CD4-positive, alpha-beta T cell (primary cell): ENCODE measurements around the gene MPP3. TPM values are rescaled to one million over a fixed set of nuclear protein-coding genes. Genes with fewer than 3 reads are reported as not detected.

Experiments used
- ATAC-seq: fragments of 200-7000 bp; cut with Tn5 transposase; one replicate; pipeline ENCODE4 v1.10.0; 2022; ENCODE audit warnings: mild to moderate bottlenecking; ENCODE audit not compliant: poor library complexity
- CTCF ChIA-PET: fragments of 350-600 bp; sonication (Branson Sonifier 250); formaldehyde crosslinking; loops from one replicate; lab custom pipeline; 2021; ENCODE audit warnings: antibody characterized with exemption, inconsistent platforms; lab: Charles Lee
- POLR2A ChIA-PET: fragments of 350-600 bp; sonication (Branson Sonifier 250); formaldehyde crosslinking; loops from one replicate; lab custom pipeline; 2021; ENCODE audit warnings: antibody characterized with exemption, inconsistent platforms; lab: Charles Lee
- DNase-seq, 14 experiments: peaks; one replicate each; pipeline ENCODE4 v3.0.0-alpha.2; 2013 to 2020; ENCODE audit warnings: mixed read lengths in 2 of 14
- H3K27ac ChIP-seq, 2 donors: one replicate each; pipeline versions ENCODE4 v1.5.1 to v1.7.0; 2013; ENCODE audit warnings: low read length in 2 of 2, low read depth in 1 of 2, mild to moderate bottlenecking in 1 of 2
- H3K27me3 ChIP-seq, 2 experiments: 1 replicate in 1 of 2; 2 replicates in 1 of 2; pipeline versions ENCODE4 v1.6.1 to v1.7.0; 2013; ENCODE audit warnings: low read length in 2 of 2, control low read depth in 1 of 2, mild to moderate bottlenecking in 1 of 2, moderate library complexity in 1 of 2; ENCODE audit not compliant: insufficient read depth in 2 of 2, control insufficient read depth in 1 of 2
- H3K36me3 ChIP-seq: one replicate; pipeline ENCODE4 v1.6.1; 2013; ENCODE audit warnings: low read length, control low read depth; ENCODE audit not compliant: insufficient read depth
- H3K4me1 ChIP-seq: one replicate; pipeline ENCODE4 v1.6.1; 2013; ENCODE audit warnings: low read length, control low read depth; ENCODE audit not compliant: insufficient read depth
- H3K4me3 ChIP-seq: one replicate; pipeline ENCODE4 v1.5.1; 2013; ENCODE audit warnings: mild to moderate bottlenecking, low read length, moderate library complexity
- H3K9me3 ChIP-seq, 2 experiments: 1 replicate in 1 of 2; 2 replicates in 1 of 2; pipeline versions ENCODE4 v1.6.1 to v1.7.0; 2013; ENCODE audit warnings: low read length in 2 of 2, mild to moderate bottlenecking in 2 of 2, control low read depth in 1 of 2, moderate library complexity in 1 of 2; ENCODE audit not compliant: control insufficient read depth in 1 of 2, insufficient read depth in 1 of 2
- H3K27ac Mint-ChIP-seq: one replicate; pipeline ENCODE4 v1.8.0; 2020; ENCODE audit warnings: mixed read lengths
- H3K27me3 Mint-ChIP-seq: one replicate; pipeline ENCODE4 v1.8.0; 2021; ENCODE audit warnings: mixed read lengths
- H3K36me3 Mint-ChIP-seq: one replicate; pipeline ENCODE4 v1.8.0; 2021; ENCODE audit warnings: low read depth, mixed read lengths
- H3K4me1 Mint-ChIP-seq: one replicate; pipeline ENCODE4 v1.8.0; 2021; ENCODE audit warnings: low read depth, mixed read lengths
- H3K4me3 Mint-ChIP-seq: one replicate; pipeline ENCODE4 v1.8.0; 2020; ENCODE audit warnings: mild to moderate bottlenecking, mixed read lengths
- H3K9me3 Mint-ChIP-seq: one replicate; pipeline ENCODE4 v1.8.0; 2020; ENCODE audit warnings: mixed read lengths
- intact Hi-C, 2 experiments: fragments of 100-400 bp; cut with DNase I in 1 of 2; cut with micrococcal nuclease in 1 of 2; formaldehyde crosslinking; loops; one replicate each; pipeline versions ENCODE4 v1.15.1 to v1.9.0; 2023 to 2025; cut with DNase I, micrococcal nuclease
- total RNA-seq, 174 experiments: library from RNA in 2 of 174; stranded (reverse) in 2 of 174; gene quantifications; one replicate each; pipeline ENCODE4 v1.2.3 and lab custom pipeline; 2021 to 2026
- TF ChIP-seq, protein P1 (sequence below): fragments of 200-600 bp; IDR thresholded peaks from one replicate; pipeline ENCODE4 v1.8.0; 2022; ENCODE audit warnings: antibody characterized with exemption, mild to moderate bottlenecking

MPP3 gene
- total RNA-seq, 2 experiments from 2014 or later: 0.14 TPM; not detected in 1

- Histone ChIP-seq H3K9me3 (no peaks in the 10 kb centered on the region), H3K27ac (no peak overlapping the region), H3K4me1 (no peaks in the 10 kb centered on the region), H3K4me3 (no peak overlapping the region), H3K27me3 (no peaks in the 10 kb centered on the region), H3K36me3 (no peaks in the 10 kb centered on the region)
- ChIA-PET POLR2A (interaction anchor here (0.6 to 0.7 kb wide), 2 partner anchors 47 to 844 kb away, joined by 3 read pairs; partner anchors contain the start of gene DBF4B), CTCF (interaction anchor here (1.3 kb wide), 1 partner anchor 18 kb away, joined by 4 read pairs; the partner anchor contains the start of gene CD300LG)
- Mint-ChIP-seq H3K27me3 (peaks cover 26% of the 10 kb centered on the region), H3K4me3 (no peak overlapping the region), H3K9me3 (no peaks in the 10 kb centered on the region), H3K36me3 (no peaks in the 10 kb centered on the region), H3K4me1 (no peaks in the 10 kb centered on the region), H3K27ac (no peak overlapping the region)
- TF ChIP-seq, protein P1, sequence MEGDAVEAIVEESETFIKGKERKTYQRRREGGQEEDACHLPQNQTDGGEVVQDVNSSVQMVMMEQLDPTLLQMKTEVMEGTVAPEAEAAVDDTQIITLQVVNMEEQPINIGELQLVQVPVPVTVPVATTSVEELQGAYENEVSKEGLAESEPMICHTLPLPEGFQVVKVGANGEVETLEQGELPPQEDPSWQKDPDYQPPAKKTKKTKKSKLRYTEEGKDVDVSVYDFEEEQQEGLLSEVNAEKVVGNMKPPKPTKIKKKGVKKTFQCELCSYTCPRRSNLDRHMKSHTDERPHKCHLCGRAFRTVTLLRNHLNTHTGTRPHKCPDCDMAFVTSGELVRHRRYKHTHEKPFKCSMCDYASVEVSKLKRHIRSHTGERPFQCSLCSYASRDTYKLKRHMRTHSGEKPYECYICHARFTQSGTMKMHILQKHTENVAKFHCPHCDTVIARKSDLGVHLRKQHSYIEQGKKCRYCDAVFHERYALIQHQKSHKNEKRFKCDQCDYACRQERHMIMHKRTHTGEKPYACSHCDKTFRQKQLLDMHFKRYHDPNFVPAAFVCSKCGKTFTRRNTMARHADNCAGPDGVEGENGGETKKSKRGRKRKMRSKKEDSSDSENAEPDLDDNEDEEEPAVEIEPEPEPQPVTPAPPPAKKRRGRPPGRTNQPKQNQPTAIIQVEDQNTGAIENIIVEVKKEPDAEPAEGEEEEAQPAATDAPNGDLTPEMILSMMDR: no peak
- intact Hi-C loops: no loop called here
- no peak for DNase-seq
- ATAC-seq: no peak
Observed at GRCh38 chr17:43864161-43864984, 31.4 kb upstream of the MPP3 start.

DNA sequence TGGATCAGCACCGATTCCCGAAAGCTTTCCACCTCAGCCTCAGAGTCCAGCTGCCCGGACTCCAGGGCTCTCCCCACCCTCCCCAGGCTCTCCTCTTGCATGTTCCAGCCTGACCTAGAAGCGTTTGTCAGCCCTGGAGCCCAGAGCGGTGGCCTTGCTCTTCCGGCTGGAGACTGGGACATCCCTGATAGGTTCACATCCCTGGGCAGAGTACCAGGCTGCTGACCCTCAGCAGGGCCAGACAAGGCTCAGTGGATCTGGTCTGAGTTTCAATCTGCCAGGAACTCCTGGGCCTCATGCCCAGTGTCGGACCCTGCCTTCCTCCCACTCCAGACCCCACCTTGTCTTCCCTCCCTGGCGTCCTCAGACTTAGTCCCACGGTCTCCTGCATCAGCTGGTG lies 29.0 kb upstream of the MPP3 start:
- H3K27ac Mint-ChIP-seq: no peak overlapping the region
- POLR2A ChIA-PET: no interaction called here
- CTCF ChIA-PET: no interaction called here

DNA sequence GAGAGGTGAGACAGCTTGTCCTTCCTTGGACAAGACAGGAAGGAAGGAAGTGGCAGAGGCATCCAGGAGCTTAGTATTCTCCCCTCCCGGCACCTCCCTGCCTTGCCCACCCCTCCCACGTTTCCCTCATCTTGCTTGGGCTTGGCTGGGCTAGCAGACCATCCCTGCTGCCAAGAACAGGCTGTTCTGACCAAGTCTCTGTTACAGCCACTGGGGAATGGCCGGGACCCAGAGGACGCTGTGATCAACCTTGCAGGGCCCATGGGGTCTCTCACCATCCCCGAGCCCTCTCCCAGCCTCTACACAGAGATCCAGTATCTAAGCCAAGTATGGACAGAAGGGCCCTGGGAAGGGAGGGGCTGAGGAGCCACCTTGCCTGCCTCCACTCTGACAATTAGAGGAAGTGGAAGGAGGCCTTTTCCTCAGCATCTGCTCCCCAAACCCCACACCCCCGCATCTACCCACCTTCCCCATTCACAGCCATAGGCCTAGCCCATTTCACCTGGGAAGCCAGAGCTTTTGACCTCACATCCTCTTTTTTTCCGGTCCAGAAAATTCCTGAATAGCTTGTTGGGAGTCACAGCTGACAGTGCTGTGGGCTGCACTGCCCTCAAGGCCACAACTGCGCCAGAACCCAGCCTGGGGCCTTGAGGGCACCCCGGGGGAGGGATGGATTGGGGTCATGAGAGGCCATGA lies 28.1 kb upstream of the MPP3 start:
- no peak overlapping the region for H3K27ac ChIP-seq
- ChIA-PET POLR2A (no interaction called here), CTCF (interaction anchor here (0.6 kb wide), 1 partner anchor 435 kb away, joined by 4 read pairs; no protein-coding TSS in a partner anchor)
- no peak overlapping the region for H3K4me3 ChIP-seq
- no peaks in the 10 kb centered on the region for H3K36me3 ChIP-seq
- no peaks in the 10 kb centered on the region for H3K4me1 Mint-ChIP-seq
- H3K9me3 ChIP-seq: peaks cover 0 to 18% of the 10 kb centered on the region in 2 experiments
- DNase-seq: no peak
- peaks cover 0 to 15% of the 10 kb centered on the region in 2 experiments for H3K27me3 ChIP-seq
- no peaks in the 10 kb centered on the region for H3K9me3 Mint-ChIP-seq
- peaks cover 15% of the 10 kb centered on the region for H3K27me3 Mint-ChIP-seq
- intact Hi-C loops: no loop called here
- no peak for ATAC-seq
- no peaks in the 10 kb centered on the region for H3K4me1 ChIP-seq
- TF ChIP-seq, protein P1: no peak
- no peak overlapping the region for H3K4me3 Mint-ChIP-seq
- H3K27ac Mint-ChIP-seq: no peak overlapping the region
- H3K36me3 Mint-ChIP-seq: no peaks in the 10 kb centered on the region

More for the DNA sequence above, 29.0 kb upstream of the MPP3 start:
- intact Hi-C loops: no loop called here
- H3K27me3 ChIP-seq: peaks cover 0 to 11% of the 10 kb centered on the region in 2 experiments
- no peaks in the 10 kb centered on the region for H3K36me3 ChIP-seq
- DNase-seq (no peak), ATAC-seq (no peak)
- Mint-ChIP-seq H3K4me1 (no peaks in the 10 kb centered on the region), H3K27me3 (peaks cover 11% of the 10 kb centered on the region), H3K9me3 (no peaks in the 10 kb centered on the region), H3K4me3 (no peak overlapping the region), H3K36me3 (no peaks in the 10 kb centered on the region)
- TF ChIP-seq, protein P1: no peak
- H3K27ac ChIP-seq: no peak overlapping the region
- H3K4me3 ChIP-seq: no peak overlapping the region
- no peaks in the 10 kb centered on the region for H3K4me1 ChIP-seq
- H3K9me3 ChIP-seq: peaks cover 0 to 13% of the 10 kb centered on the region in 2 experiments
